GM19328 (cell line): Measurements from ENCODE around the gene WASHC2A.
"Not testable (repeated sequence)": the region's sequence is repeated elsewhere in the genome, so short reads cannot be mapped to it uniquely, and the experiment has no call there.

Source experiments
- ATAC-seq: cut with Tn5 transposase; IDR thresholded peaks from one replicate; pipeline ENCODE4 v1.9.1; 2021; ENCODE audit warnings: mild to moderate bottlenecking, moderate library complexity; ENCODE audit not compliant: unreplicated experiment

Gene WASHC2A, protein sequence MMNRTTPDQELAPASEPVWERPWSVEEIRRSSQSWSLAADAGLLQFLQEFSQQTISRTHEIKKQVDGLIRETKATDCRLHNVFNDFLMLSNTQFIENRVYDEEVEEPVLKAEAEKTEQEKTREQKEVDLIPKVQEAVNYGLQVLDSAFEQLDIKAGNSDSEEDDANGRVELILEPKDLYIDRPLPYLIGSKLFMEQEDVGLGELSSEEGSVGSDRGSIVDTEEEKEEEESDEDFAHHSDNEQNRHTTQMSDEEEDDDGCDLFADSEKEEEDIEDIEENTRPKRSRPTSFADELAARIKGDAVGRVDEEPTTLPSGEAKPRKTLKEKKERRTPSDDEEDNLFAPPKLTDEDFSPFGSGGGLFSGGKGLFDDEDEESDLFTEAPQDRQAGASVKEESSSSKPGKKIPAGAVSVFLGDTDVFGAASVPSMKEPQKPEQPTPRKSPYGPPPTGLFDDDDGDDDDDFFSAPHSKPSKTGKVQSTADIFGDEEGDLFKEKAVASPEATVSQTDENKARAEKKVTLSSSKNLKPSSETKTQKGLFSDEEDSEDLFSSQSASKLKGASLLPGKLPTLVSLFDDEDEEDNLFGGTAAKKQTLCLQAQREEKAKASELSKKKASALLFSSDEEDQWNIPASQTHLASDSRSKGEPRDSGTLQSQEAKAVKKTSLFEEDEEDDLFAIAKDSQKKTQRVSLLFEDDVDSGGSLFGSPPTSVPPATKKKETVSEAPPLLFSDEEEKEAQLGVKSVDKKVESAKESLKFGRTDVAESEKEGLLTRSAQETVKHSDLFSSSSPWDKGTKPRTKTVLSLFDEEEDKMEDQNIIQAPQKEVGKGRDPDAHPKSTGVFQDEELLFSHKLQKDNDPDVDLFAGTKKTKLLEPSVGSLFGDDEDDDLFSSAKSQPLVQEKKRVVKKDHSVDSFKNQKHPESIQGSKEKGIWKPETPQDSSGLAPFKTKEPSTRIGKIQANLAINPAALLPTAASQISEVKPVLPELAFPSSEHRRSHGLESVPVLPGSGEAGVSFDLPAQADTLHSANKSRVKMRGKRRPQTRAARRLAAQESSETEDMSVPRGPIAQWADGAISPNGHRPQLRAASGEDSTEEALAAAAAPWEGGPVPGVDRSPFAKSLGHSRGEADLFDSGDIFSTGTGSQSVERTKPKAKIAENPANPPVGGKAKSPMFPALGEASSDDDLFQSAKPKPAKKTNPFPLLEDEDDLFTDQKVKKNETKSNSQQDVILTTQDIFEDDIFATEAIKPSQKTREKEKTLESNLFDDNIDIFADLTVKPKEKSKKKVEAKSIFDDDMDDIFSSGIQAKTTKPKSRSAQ (N-terminal part only)

DNA sequence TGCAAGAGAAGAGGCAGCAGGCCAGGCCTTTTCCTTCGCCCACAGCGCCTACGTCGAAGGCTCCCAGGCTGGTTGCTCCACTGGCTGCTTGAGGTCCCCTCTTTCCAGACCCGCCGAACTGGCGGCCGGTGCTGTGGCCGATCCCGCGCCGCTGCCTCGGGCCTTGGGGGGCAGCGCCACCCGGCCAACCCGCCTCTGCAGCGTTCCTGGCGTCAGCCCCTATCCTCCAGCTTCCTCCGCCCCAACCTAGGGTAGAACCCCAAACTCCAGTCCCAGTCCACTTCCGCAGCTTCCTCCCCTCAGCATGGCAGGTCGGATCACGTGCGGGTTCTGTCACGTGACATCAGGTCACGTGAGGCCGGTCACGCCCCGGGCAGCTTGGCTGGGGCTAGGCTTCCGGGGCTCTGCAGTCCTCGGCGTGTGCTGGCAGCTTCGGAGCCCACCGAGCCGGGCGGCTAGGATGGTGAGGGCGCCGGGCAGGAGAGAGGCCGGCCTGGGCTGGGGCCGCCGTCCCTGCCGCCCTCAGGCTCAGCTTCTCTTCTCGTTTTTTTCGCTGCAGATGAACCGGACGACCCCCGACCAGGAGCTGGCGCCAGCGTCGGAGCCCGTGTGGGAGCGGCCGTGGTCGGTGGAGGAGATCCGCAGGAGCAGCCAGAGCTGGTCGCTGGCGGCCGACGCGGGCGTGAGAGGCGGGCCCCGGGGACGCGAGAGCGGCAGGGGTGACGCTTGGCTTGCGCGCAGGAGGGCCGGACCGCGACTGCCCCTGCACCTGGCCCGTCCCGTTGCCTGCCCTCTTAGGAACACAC lies at the start of gene WASHC2A:
TSS of gene WASHC2A (plus strand) at position 409 of the 806 bp plus-strand sequence. CDS start at position 461, 52 bp downstream.
- ATAC-seq: peak; percentile 95

DNA sequence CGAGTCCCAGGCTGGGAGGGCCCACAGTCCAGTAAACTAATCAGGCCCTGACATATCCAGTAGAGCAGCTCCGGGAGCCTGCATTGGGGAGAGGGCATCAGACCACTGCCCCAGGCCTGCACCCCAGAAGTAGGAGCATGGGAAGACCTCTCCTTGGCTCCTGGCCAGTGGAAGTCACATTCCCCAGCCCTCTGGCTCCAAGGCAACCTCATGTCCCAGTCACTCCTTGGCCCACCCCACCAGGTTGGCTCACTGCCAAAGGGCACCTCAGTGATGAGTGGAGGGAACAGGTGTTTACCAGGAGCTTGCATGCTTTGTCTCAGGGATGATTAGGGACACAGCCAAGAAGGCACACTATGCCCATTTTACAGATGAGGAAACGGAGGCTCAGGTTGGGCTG lies 48.5 kb upstream of the WASHC2A start:
- not testable (repeated sequence) for ATAC-seq

DNA sequence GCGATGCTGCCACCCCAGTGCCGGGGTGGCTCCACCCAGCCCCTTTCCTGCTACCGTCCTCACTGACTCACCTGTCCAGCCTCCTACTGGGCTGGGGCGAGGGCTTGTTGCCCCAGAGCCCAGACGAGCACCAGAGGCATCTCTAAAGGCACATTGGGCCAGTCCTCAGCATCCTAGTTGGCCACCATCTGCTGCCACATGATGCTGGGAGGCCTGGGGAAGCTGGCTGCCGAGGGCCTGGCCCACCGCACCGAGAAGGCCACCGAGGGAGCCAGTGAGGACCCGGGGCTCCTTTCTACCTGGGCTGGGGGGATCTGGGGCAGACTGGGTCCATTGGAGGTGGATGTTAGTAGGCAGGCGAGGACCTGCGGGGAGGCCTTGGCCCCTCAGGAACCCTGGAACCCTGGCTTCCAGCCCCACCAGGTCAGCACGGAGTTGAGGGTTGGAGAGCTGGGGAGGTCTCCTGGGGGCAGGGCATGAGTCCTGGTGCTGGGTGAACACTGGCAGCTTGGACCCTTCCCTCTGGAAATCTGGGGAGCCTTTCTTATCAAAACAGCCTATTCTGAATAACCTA lies 47.2 kb upstream of the WASHC2A start:
- not testable (repeated sequence) for ATAC-seq

DNA sequence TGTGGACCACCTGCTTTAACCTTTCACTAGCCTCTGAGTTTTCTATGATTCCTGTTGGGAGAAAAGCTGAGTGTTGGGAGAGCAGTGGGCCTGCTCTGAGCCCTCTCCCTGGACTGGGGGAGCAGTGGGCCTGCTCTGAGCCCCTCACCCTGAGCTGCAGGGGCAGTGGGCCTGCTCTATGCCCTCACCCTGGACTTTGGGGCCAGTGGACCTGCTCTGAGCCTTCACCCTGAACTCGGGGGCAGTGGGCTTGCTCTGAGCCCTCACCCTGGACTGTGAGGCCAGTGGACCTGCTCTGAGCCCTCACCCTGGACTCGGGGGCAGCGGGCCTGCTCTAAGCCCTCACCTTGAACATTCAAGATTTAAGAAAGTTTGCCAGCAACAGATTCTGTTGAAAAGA lies 46.1 kb upstream of the WASHC2A start:
- ATAC-seq: no peak

DNA sequence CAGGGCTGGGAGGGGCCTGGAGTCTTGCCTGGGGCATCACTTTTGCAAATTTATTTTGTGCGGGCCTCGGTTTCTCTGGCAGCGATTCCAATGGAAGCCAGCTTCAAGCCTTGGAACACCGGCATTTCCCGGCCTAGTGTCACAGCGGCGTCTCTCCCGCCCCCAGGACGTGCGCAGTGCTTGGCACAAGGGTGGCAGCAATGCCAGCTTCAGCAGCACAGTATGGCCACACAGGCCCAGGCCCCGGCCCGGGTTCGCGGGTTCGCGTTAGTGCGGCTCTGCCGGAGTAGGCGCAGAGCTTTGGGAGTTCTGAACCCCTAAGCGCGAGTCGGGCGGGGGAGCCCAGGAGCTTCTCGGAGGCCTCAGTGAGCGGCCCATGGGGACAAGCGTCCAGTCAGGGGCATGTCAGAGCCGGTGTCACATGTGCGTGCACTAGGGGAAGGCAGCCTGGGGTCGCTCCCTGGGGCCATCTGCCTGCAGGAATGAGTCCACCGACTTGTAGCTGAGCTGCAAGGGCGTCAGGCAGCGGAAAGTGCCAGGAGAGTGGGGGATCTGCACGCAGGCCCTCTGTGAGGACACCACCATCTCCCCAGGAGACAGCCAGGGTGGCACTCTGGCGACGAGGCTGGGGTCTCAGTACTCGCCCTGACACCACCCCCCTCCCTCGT lies 42.9 kb upstream of the WASHC2A start:
- not testable (repeated sequence) for ATAC-seq

DNA sequence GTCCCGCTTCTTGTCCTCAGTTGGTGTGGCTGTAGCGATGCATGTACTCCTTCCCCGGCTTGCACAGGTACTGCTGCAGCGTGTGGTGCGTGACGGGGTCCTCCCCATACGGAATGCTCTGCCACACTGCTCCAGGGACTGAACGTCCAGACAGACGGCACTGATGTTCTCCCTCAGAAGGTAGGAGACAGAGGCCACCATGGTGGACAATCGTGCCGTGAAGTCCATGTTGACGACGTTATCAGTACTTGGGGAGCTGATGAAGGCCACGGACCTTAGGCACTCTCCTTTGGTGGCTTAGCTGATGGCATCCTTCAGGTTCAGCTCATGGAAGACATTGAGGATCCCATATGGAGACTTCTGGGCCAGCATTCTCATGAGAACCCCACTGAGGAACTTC lies 42.1 kb upstream of the WASHC2A start:
- no peak for ATAC-seq

DNA sequence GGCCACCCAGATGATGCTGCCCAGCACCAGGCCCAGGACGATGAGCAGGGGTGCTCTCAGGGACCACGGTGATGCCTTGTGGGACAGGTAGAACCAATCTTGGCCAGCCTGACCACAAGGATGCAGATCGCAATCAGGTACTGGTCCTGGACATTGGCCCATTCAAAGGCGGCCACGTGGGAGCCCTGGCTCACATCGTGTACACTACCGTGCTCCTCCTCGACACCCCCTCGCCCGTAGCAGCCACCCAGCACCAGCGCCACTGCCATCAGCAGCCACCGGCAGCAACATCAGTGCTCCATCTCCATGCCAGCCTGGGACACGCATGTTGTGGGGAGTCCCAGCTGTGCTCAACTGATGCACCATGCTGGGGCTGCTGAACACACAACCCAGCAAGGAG lies 40.6 kb upstream of the WASHC2A start:
- ATAC-seq: no peak

DNA sequence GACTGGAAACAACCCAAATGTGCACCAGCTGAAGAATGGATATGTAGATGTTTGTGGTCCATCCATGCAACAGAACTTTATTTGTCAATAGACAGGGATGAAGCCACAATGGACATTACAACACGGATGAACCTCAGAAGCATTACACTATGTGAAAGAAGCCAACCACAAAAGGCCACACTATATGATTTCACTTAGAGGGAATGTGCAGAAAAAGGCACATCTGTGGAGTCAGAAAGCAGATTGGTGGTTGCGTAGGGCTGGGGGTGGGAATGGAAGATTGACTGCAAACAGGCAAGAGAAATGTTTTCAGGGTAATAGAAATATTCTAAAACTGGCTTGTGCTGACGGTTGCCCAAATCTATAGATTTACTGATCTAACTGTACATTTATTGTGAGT lies 34.3 kb upstream of the WASHC2A start:
- no peak for ATAC-seq

DNA sequence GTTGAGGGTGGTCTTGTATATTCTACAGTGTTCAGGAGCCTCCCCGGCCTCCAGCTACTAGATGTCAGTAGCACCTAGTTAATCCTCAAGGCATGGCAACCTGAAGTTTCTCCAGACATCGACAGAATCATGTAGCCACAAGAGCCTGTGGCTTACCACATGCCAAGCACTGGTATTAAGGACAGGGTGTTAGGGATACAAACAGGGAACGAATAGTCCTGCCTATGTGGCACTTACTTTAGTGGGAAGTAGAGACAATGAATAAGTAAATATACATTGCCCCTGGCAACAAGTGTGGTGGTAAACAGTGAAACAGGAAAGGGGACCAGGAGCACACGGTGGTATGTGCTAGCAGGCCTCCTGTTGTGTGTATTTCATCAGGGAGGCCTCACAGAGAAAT lies 32.4 kb upstream of the WASHC2A start:
- not testable (repeated sequence) for ATAC-seq

DNA sequence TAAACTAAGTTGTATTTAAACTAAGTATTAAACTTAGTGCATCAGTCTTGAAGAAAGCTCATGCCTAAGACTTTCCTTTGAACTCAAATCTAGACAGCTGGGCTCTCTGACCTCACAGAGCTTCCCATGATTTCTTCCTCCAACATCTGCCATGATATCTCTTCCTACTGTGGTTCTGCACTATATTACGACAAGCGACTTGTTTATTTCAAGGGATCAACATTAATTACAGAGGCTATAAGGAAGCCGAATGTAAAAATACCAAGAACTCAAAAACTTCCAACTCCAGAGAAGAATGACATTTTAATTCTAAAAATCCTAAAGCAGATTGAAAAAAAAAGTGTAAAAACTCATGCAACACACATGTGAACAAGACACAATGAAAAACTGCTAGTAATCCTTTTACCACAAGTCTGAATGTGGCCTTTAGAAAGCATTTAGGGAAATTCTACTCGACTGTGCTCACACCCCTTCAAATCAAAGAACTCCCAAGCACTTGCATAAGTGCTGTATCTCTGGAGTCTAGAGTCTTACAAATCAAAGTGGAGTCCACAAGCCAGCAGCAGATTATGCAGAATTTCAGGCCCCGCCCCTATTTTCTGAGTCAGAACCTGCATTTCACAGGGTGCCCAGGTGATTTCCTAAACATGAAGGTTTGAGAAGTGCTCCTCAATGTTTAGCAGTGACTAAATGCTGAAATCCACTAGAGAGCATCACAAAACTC lies 22.7 kb upstream of the WASHC2A start:
- ATAC-seq: no peak

DNA sequence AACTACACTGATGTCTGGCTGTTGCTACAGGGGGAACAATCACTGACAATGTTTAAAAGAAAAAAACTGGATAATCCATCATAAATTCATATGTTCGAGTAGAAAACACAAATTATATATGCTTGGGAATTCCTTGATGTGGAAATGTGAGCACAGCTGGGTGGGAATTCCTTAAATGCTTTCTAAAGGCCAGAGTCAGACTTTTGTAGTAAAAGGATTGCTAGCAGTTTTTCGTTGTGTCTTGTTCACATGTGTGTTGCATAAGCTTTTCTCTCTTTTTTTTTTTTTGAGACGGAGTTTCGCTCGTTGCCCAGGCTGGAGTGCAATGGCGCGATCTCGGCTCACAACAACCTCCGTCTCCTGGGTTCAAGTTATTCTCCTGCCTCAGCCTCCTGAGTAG lies 21.3 kb upstream of the WASHC2A start:
- ATAC-seq: not testable (repeated sequence)

DNA sequence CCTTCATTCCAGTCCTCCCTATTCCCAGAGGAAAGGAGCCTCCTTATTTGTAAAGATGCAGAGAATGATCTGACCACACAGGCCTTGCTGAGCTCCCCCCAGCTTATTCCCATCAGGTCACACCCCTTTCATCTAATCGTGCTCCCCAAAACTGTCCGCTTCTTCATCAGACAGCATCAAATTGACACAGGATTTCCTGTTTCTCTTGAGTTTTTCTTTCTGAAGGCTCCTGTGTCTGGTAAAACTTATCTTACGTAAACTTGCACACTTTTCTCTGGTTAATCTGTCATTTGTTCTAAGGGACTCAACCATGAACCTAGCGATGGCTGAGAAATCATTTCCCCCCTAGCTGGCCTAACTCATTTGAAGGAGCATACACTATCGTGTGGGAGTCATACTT lies 20.2 kb upstream of the WASHC2A start:
- not testable (repeated sequence) for ATAC-seq

DNA sequence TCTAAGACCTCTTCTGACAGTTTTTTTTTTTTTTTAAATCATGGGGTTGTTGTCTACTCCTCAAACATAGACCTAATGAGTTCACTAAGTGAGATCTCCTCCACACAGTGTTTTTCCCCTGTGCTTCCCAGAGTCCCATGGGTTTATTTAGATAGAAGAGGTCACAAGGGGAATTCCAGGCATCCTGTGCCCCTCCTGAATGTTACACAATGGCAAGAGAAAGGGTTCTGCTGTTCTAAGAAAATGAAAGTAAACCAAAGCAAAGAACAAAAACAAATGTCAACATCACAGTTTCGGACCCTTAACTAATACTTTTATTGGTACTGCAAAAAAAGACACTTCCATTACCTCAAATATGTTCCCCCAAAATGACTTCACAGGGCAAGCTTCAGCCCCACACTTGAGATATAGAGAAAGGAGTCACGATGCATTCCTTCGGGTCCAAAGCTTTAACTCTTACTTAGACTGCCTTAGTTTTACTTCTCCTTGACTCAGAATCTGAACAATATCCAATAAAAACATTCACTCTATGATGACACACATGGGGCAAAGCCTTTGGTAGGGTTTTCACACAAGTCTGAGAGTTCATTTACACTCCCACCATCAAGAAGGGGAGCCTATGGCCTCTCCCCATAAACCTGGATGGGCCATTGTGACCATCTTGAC lies 15.6 kb upstream of the WASHC2A start:
- not testable (repeated sequence) for ATAC-seq

DNA sequence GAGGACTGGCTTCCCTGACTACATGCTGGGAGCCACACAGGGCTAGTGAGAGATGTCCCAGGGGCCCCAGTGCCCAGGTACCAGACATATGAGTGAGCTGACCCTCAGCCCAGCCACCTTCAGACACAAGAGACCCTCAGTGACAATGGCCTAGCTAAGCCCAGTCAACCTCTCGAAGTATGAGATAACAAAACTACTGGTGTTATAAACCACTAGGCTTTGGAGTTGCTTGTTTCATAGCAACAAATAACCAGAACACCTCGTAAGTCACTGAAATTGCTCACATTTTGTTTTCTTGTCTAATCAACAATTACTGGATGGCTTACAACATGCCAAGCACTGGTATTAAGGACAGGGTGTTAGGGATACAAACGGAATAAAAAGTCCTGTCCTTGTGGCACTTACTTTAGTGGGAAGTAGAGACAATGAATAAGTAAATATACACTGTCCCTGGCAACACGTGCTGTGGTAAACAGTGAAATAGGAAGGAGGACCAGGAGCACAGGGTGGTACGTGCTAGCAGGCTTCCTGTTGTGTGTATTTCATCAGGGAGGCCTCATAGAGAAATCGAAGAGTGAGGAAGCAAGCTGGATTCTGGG lies 14.9 kb upstream of the WASHC2A start:
- ATAC-seq: not testable (repeated sequence)

DNA sequence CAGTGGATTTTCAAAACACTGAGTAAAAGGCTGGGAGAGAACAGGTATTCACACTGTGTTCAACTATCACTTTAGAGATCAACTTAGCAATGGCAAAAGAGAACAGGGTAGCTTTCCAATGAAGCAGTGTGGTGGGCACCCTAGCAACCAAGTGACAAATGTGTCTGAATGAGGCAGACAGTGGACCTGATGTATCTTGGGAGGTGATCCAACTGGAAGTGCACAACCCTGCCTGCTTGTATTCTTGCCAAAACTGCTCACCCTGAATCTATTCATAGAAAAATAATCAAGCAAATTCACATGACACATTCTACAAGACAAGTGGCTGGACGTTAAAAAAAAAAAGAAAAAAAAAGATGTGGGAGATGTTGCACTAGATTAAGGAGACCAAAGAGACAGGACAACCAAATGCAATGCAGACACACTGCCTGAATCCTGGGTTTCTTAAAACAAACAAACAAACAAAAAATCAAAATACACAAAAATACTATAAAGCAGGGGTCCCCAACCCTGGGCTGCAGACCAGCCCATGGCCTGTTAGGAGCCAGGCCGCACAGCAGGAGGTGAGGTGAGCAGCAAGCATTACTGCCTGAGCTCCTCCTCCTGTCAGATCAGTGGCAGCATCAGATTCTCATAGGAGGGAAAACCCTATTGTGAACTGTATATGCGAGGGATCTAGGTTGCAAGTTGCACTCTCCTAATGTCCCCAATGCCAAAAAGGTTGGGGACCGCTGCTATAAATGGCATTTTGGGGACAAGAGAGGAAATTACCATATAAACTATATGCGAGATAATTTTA lies 12.1 kb upstream of the WASHC2A start:
- ATAC-seq: not testable (repeated sequence)

DNA sequence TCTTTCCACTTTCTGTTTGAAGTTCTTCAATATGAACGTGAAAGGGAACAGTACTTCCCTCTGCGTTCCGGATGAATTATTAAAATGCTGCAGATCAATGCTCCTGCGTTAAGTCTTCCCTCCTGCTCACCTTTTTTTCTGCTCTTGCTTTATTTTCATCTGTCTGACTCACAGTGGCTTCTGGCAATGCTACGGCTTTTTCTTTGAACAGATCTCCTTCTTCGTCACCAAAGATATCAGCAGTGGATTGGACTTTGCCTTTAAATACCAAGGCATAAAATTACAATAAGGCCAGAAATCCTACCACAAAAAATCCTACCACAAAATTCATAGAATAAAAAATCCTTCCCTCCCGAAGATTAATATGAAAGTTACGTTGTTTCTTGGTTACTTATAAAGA lies 11.1 kb upstream of the WASHC2A start:
- ATAC-seq: not testable (repeated sequence)

DNA sequence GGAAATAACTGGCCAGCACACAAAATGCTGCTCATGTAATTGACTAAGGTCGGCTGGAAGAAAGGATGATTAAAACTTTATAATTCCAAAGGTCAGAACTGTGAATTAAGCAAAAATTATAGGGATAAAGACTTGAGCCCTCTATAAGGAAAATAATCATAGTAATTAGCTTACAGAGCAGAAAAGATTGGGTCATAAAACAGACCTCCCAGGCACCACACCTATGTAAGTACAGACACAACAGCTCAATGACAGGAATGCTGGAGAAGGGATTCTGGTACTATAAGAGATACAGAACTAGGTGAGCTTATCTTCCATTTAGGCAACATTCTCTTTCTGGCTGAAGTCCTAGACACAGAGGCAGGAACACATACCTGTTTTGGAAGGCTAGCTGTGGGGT lies 9.0 kb upstream of the WASHC2A start:
- not testable (repeated sequence) for ATAC-seq
